ENCODE data around the gene CRACR2A.

CRACR2A gene

DNA sequence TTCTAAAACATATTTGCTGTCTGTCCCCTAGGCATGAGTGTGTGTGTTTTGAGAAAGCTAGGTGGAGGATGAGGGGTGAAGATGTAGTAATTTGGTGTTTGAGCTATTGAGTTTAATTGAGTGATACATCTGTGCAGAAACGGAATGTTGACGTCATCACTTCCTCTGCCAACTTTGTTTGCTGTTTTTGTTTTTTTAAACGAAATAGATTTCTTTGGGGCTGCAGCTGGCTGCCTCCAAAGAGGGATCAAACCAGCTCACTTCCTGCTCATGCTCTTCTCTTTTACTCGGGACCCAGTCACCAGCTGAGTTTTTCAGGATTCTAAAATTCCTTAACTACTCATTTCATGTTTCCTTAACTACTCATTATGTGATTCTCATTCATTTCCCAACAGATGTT, 19.5 kb upstream of the CRACR2A start:
- no peak for TF ChIP-seq POLR2A (IDR thresholded peaks at IDR 0.05; ENCODE audit: extremely low read depth, insufficient read length)
- TF ChIP-seq, protein P1, sequence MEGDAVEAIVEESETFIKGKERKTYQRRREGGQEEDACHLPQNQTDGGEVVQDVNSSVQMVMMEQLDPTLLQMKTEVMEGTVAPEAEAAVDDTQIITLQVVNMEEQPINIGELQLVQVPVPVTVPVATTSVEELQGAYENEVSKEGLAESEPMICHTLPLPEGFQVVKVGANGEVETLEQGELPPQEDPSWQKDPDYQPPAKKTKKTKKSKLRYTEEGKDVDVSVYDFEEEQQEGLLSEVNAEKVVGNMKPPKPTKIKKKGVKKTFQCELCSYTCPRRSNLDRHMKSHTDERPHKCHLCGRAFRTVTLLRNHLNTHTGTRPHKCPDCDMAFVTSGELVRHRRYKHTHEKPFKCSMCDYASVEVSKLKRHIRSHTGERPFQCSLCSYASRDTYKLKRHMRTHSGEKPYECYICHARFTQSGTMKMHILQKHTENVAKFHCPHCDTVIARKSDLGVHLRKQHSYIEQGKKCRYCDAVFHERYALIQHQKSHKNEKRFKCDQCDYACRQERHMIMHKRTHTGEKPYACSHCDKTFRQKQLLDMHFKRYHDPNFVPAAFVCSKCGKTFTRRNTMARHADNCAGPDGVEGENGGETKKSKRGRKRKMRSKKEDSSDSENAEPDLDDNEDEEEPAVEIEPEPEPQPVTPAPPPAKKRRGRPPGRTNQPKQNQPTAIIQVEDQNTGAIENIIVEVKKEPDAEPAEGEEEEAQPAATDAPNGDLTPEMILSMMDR (IDR thresholded peaks at IDR 0.05; ENCODE audit: low read depth, low read length) = no peak
- TF ChIP-seq, protein P2, sequence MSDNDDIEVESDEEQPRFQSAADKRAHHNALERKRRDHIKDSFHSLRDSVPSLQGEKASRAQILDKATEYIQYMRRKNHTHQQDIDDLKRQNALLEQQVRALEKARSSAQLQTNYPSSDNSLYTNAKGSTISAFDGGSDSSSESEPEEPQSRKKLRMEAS (IDR thresholded peaks at IDR 0.05; ENCODE audit: low read depth, low read length) = no peak
- no peak overlapping the region for H3K4me3 ChIP-seq (ENCODE audit: low read depth, low read length)
- DNase-seq (ENCODE audit: low read depth) = no peak

DNA sequence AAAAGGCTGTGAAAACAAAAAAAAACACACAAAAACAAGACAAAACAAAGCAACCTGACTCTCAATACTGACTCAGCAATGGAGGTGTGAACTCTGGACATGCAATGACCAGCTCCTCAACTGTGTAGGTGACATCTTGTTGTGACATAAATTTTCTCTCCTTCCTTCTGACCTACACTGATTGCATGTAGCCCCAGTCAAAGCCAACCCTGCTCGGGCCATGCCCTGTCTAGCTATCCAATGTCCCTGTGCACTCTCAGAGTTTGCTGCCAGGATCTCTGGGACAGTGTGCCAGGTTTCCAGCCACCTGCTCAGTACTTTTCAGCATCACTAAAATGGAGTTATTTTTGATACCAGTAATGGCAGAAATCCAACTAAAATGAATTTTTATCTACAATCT, 18.9 kb upstream of the CRACR2A start:
- DNase-seq (ENCODE audit: low read depth) = no peak
- TF ChIP-seq, protein P2 (IDR thresholded peaks at IDR 0.05; ENCODE audit: low read depth, low read length) = no peak
- TF ChIP-seq POLR2A (IDR thresholded peaks at IDR 0.05; ENCODE audit: extremely low read depth, insufficient read length) (no peak), MYC (IDR thresholded peaks at IDR 0.05; ENCODE audit: low read depth, low read length) (no peak)
- TF ChIP-seq, protein P1 (IDR thresholded peaks at IDR 0.05; ENCODE audit: low read depth, low read length) = no peak
- H3K4me3 ChIP-seq (ENCODE audit: low read depth, low read length) = no peak overlapping the region

DNA sequence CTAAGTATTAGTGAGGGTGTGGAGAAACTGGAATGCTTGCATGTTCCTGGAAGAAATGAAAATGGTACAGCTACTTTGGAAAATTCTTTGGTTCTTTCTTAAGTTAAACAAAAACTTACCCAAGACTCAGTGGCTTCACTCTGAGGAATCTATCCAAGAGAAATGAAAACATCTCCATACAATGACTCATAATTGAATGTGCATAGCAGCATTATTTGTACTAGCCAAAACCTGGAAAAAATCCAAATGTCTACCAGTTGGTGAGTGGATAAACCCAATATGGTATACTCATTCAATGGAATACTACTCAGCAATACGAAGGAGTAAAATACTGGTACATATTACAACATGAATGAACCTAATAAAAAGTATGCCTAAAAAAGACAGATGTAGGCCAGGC, 18.0 kb upstream of the CRACR2A start:
- H3K4me3 ChIP-seq (ENCODE audit: low read depth, low read length) = no peak overlapping the region
- TF ChIP-seq, protein P1 (IDR thresholded peaks at IDR 0.05; ENCODE audit: low read depth, low read length) = no peak
- TF ChIP-seq MYC (IDR thresholded peaks at IDR 0.05; ENCODE audit: low read depth, low read length) (no peak), POLR2A (IDR thresholded peaks at IDR 0.05; ENCODE audit: extremely low read depth, insufficient read length) (no peak)
- TF ChIP-seq, protein P2 (IDR thresholded peaks at IDR 0.05; ENCODE audit: low read depth, low read length) = no peak
- no peak for DNase-seq (ENCODE audit: low read depth)

DNA sequence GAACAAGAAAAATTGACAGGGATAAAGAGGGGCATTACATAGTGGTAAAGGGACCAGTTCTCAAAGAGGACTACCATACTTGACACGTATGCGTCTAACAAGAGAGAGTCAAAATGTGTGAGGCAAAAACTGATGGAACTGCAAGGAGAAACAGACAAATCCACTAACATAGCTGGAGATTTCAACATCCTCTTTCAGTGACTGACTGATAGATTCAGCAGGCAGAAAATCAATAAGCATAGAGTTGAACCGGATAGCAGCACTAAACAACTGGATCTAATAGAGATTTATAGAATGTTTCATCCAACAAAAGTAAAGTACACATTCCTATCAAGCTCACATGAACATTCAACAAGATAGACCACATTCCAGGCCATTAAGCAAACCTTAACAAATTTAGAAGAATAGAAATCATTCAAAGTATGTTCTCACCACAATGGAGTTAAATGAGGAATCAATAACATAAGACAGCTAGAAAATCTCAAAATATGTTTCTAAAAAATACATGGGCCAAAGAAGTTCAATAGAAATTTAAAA, 16.1 kb upstream of the CRACR2A start:
- DNase-seq (ENCODE audit: low read depth) = no peak
- H3K4me3 ChIP-seq (ENCODE audit: low read depth, low read length) = no peak overlapping the region
- TF ChIP-seq, protein P2 (IDR thresholded peaks at IDR 0.05; ENCODE audit: low read depth, low read length) = no peak
- TF ChIP-seq, protein P1 (IDR thresholded peaks at IDR 0.05; ENCODE audit: low read depth, low read length) = no peak
- TF ChIP-seq POLR2A (IDR thresholded peaks at IDR 0.05; ENCODE audit: extremely low read depth, insufficient read length) (no peak), MYC (IDR thresholded peaks at IDR 0.05; ENCODE audit: low read depth, low read length) (no peak)

DNA sequence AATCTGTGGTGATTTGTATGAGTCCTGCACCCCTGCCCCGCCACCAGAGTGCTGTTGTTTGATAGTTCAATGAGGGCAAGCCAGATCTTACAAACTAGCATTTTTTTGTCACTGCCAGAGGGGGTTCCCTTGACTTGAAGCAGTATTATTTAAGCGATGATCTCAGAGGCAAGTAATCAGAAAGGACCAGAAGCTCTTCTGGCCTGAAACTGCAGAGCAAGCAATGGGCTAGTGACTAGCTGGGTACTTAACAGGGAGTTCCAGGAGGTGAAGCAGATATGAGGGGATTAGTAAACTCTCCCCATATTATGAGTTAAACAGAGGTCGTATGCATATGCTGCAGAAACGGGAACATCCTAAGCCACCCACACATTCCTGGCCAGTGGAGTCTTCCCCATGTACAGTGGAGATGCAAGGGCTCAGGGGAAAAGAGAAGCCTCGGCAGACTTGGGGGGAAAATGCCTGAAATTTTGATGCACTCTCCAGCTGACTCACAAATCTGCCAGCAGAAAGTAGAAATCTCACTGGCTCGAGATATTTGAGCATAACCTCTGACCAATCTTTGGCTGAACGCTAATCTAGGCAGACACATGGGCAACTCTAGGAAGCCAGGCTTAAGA, 8.3 kb upstream of the CRACR2A start:
- no peak for TF ChIP-seq MYC (IDR thresholded peaks at IDR 0.05; ENCODE audit: low read depth, low read length)
- TF ChIP-seq, protein P1 (IDR thresholded peaks at IDR 0.05; ENCODE audit: low read depth, low read length) = no peak
- TF ChIP-seq, protein P2 (IDR thresholded peaks at IDR 0.05; ENCODE audit: low read depth, low read length) = no peak
- no peak for TF ChIP-seq POLR2A (IDR thresholded peaks at IDR 0.05; ENCODE audit: extremely low read depth, insufficient read length)
- DNase-seq (ENCODE audit: low read depth) = no peak
- H3K4me3 ChIP-seq (ENCODE audit: low read depth, low read length) = no peak overlapping the region

Data from NB4 (cell line).